ENCODE measurements around the gene FTO. TPM values are rescaled to one million over a fixed set of nuclear protein-coding genes. Genes with fewer than 3 reads are reported as not detected.

FTO gene
- total RNA-seq, 1 experiment from 2014 or later = 57.4 TPM

GRCh38 chr16:54144572-54144947, 440.6 kb downstream of the FTO start (continued):
- TF ChIP-seq E2F1 (CRISPR knock-in tag; IDR thresholded peaks at IDR 0.05) = no peak
- no peak for TF ChIP-seq HMGA2 (CRISPR knock-in tag; IDR thresholded peaks at IDR 0.05)
- TF ChIP-seq GTF2I (CRISPR knock-in tag; conservative IDR thresholded peaks at IDR 0.05) = no peak
- TF ChIP-seq, protein P1, sequence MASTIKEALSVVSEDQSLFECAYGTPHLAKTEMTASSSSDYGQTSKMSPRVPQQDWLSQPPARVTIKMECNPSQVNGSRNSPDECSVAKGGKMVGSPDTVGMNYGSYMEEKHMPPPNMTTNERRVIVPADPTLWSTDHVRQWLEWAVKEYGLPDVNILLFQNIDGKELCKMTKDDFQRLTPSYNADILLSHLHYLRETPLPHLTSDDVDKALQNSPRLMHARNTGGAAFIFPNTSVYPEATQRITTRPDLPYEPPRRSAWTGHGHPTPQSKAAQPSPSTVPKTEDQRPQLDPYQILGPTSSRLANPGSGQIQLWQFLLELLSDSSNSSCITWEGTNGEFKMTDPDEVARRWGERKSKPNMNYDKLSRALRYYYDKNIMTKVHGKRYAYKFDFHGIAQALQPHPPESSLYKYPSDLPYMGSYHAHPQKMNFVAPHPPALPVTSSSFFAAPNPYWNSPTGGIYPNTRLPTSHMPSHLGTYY (CRISPR knock-in tag; IDR thresholded peaks at IDR 0.05) = no peak
- TF ChIP-seq, protein P2, sequence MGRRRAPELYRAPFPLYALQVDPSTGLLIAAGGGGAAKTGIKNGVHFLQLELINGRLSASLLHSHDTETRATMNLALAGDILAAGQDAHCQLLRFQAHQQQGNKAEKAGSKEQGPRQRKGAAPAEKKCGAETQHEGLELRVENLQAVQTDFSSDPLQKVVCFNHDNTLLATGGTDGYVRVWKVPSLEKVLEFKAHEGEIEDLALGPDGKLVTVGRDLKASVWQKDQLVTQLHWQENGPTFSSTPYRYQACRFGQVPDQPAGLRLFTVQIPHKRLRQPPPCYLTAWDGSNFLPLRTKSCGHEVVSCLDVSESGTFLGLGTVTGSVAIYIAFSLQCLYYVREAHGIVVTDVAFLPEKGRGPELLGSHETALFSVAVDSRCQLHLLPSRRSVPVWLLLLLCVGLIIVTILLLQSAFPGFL (CRISPR knock-in tag; IDR thresholded peaks at IDR 0.05; ENCODE audit: borderline replicate concordance) = no peak
- TF ChIP-seq FOXJ3 (CRISPR knock-in tag; IDR thresholded peaks at IDR 0.05; ENCODE audit: borderline replicate concordance) = no peak
- no peak for TF ChIP-seq ESRRA (CRISPR knock-in tag; IDR thresholded peaks at IDR 0.05; ENCODE audit: borderline replicate concordance)
- no peak for TF ChIP-seq SP1 (CRISPR knock-in tag; conservative IDR thresholded peaks at IDR 0.05)
- no peak for TF ChIP-seq ZBTB43 (CRISPR knock-in tag; IDR thresholded peaks at IDR 0.05)
- TF ChIP-seq ZNF317 (CRISPR knock-in tag; IDR thresholded peaks at IDR 0.05; ENCODE audit: borderline replicate concordance, low read depth) = no peak
- no peak for TF ChIP-seq JAZF1 (CRISPR knock-in tag; IDR thresholded peaks at IDR 0.05)
- no peak for TF ChIP-seq FOXK1 (CRISPR knock-in tag; IDR thresholded peaks at IDR 0.05)
- TF ChIP-seq KAT7 (CRISPR knock-in tag; IDR thresholded peaks at IDR 0.05; ENCODE audit: borderline replicate concordance) = no peak

- H3K9me3 Mint-ChIP-seq = peaks cover 6% of the 10 kb centered on the region
- H3K36me3 Mint-ChIP-seq = 0 out of 2 replicates have a peak, but pooled peaks cover 4% of the 10 kb centered on the region
- H3K4me3 Mint-ChIP-seq = no peak overlapping the region
- ATAC-seq = no peak
- H3K27me3 Mint-ChIP-seq (ENCODE audit: low read depth) = no peaks in the 10 kb centered on the region; the same call in none of the 2 replicates
- CTCF ChIA-PET = no interaction called here
- H3K27ac Mint-ChIP-seq = no peak overlapping the region
- POLR2A ChIA-PET = no interaction called here
- H3K4me1 Mint-ChIP-seq = peaks cover 5% of the 10 kb centered on the region
- no peak for DNase-seq (ENCODE audit: low spot score)
- TF ChIP-seq NFATC4 (CRISPR knock-in tag; IDR thresholded peaks at IDR 0.05) (no peak), ETV6 (CRISPR knock-in tag; IDR thresholded peaks at IDR 0.05) (no peak), NFYB (CRISPR knock-in tag; conservative IDR thresholded peaks at IDR 0.05; ENCODE audit: low read depth) (no peak), PRDM15 (CRISPR knock-in tag; IDR thresholded peaks at IDR 0.05) (no peak), ZNF423 (CRISPR knock-in tag; IDR thresholded peaks at IDR 0.05) (no peak), E2F1 (CRISPR knock-in tag; IDR thresholded peaks at IDR 0.05) (no peak), TEAD1 (CRISPR knock-in tag; IDR thresholded peaks at IDR 0.05) (no peak), CDX4 (CRISPR knock-in tag; IDR thresholded peaks at IDR 0.05; ENCODE audit: borderline replicate concordance) (no peak), FOXJ3 (CRISPR knock-in tag; IDR thresholded peaks at IDR 0.05; ENCODE audit: borderline replicate concordance) (no peak), ATF1 (CRISPR knock-in tag; IDR thresholded peaks at IDR 0.05) (no peak)
- TF ChIP-seq, protein P3, sequence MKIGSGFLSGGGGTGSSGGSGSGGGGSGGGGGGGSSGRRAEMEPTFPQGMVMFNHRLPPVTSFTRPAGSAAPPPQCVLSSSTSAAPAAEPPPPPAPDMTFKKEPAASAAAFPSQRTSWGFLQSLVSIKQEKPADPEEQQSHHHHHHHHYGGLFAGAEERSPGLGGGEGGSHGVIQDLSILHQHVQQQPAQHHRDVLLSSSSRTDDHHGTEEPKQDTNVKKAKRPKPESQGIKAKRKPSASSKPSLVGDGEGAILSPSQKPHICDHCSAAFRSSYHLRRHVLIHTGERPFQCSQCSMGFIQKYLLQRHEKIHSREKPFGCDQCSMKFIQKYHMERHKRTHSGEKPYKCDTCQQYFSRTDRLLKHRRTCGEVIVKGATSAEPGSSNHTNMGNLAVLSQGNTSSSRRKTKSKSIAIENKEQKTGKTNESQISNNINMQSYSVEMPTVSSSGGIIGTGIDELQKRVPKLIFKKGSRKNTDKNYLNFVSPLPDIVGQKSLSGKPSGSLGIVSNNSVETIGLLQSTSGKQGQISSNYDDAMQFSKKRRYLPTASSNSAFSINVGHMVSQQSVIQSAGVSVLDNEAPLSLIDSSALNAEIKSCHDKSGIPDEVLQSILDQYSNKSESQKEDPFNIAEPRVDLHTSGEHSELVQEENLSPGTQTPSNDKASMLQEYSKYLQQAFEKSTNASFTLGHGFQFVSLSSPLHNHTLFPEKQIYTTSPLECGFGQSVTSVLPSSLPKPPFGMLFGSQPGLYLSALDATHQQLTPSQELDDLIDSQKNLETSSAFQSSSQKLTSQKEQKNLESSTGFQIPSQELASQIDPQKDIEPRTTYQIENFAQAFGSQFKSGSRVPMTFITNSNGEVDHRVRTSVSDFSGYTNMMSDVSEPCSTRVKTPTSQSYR (CRISPR knock-in tag; IDR thresholded peaks at IDR 0.05) = no peak
- TF ChIP-seq, protein P4, sequence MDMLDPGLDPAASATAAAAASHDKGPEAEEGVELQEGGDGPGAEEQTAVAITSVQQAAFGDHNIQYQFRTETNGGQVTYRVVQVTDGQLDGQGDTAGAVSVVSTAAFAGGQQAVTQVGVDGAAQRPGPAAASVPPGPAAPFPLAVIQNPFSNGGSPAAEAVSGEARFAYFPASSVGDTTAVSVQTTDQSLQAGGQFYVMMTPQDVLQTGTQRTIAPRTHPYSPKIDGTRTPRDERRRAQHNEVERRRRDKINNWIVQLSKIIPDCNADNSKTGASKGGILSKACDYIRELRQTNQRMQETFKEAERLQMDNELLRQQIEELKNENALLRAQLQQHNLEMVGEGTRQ (CRISPR knock-in tag; IDR thresholded peaks at IDR 0.05) = no peak
These were observed 441.9 kb downstream of the FTO start for GRCh38 chr16:54145881-54146280.
